Peyer's patch (tissue), 4 donors: ENCODE results near the gene RAPGEF1.

ENCODE experiments used
- POLR2A ChIP-seq, 2 donors: fragments of 450-650 bp; IDR thresholded peaks; one replicate each; pipeline ENCODE4 v1.5.1; 2017; ENCODE audit warnings: antibody characterized with exemption in 2 of 2, mild to moderate bottlenecking in 2 of 2, moderate library complexity in 2 of 2
- TF ChIP-seq, protein P1 (sequence below), 6 experiments: fragments of 450-650 bp in 4 of 6; fragments of 200-600 bp in 2 of 6; sonication (generic) in 1 of 6; IDR thresholded peaks; one replicate each; pipeline ENCODE4 v1.5.1; 2017 to 2019; ENCODE audit warnings: antibody characterized with exemption in 6 of 6, mild to moderate bottlenecking in 3 of 6, moderate library complexity in 1 of 6

DNA sequence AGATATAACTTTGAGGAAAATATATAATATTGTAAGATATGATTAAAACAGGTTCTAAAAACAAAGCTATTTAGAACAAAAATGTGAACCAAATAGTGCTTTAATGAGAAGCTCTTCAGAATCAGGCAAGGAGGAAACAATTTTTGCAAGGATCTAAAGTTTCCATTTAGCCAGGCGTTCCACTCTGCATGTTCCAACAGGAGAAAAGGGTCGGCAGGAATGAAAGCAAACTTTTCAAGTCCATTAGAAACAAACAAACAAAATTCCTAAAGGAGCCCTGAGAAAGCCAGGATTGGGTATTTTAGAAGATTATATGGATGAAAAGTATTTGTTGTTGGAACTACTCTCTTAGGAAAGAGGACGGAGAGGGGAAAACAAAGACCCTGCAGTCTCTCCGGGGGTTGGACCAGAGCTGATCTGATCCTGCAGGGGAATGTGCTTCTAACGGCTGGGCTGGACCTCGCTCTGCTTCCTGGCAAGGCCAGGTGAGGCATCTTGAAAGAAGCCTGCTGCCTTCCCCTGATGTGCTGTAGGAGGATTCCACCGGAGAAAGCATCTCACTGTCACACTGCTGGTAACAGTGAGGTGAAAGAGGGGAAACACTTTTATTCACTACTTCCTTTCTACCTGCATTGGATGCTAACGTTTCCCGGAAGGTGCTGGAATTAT, 100.0 kb downstream of the RAPGEF1 start:
- TF ChIP-seq, protein P1, sequence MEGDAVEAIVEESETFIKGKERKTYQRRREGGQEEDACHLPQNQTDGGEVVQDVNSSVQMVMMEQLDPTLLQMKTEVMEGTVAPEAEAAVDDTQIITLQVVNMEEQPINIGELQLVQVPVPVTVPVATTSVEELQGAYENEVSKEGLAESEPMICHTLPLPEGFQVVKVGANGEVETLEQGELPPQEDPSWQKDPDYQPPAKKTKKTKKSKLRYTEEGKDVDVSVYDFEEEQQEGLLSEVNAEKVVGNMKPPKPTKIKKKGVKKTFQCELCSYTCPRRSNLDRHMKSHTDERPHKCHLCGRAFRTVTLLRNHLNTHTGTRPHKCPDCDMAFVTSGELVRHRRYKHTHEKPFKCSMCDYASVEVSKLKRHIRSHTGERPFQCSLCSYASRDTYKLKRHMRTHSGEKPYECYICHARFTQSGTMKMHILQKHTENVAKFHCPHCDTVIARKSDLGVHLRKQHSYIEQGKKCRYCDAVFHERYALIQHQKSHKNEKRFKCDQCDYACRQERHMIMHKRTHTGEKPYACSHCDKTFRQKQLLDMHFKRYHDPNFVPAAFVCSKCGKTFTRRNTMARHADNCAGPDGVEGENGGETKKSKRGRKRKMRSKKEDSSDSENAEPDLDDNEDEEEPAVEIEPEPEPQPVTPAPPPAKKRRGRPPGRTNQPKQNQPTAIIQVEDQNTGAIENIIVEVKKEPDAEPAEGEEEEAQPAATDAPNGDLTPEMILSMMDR (IDR thresholded peaks at IDR 0.05), result no peak
- no peak for TF ChIP-seq POLR2A (IDR thresholded peaks at IDR 0.05)
